H1 (cell line): ENCODE measurements around the gene SLC25A4. TPM values are rescaled to one million over a fixed set of nuclear protein-coding genes. Genes with fewer than 3 reads are reported as not detected.

Source experiments
- CTCF ChIA-PET: fragments of 300-600 bp; sonication (Branson Sonifier 250); formaldehyde crosslinking; loops from one replicate; lab custom pipeline; 2021; ENCODE audit not compliant: partially characterized antibody; lab: Charles Lee
- POLR2A ChIA-PET: fragments of 300-600 bp; sonication (Branson Sonifier 250); formaldehyde crosslinking; loops from one replicate; lab custom pipeline; 2021; ENCODE audit warnings: inconsistent platforms; ENCODE audit not compliant: partially characterized antibody; lab: Charles Lee
- DNase-seq, 2 experiments: peaks; one replicate each; pipeline versions ENCODE4 v3.0.0 to v3.0.0-alpha.2; 2010 to 2022; ENCODE audit warnings: low spot score in 2 of 2, low read depth in 1 of 2, mixed read lengths in 1 of 2
- FAIRE-seq: peaks from 2 replicates; lab custom pipeline; 2011; peaks lifted over from hg19 to GRCh38; lab: Jason Lieb, UNC
- H2AFZ ChIP-seq: 2 replicates; pipeline ENCODE4 v1.8.1; 2012; ENCODE audit warnings: low read length, inconsistent platforms
- H2AK5ac ChIP-seq: 2 replicates; pipeline ENCODE4 v1.6.1; 2013; ENCODE audit warnings: low read depth, low read length
- H2BK120ac ChIP-seq: replicated peaks from 2 replicates; pipeline ENCODE3; 2013; ENCODE audit warnings: low read depth, low read length, inconsistent platforms
- H2BK12ac ChIP-seq: 2 replicates; pipeline ENCODE4 v1.6.1; 2013; ENCODE audit warnings: low read depth, low read length
- H2BK15ac ChIP-seq: 2 replicates; pipeline ENCODE4 v1.6.1; 2013; ENCODE audit warnings: low read length
- H2BK20ac ChIP-seq: 2 replicates; pipeline ENCODE4 v1.6.1; 2013; ENCODE audit warnings: low read length
- H2BK5ac ChIP-seq: 2 replicates; pipeline ENCODE4 v1.6.1; 2013; ENCODE audit warnings: low read depth, low read length
- H3K14ac ChIP-seq: 2 replicates; pipeline ENCODE4 v1.6.1; 2013; ENCODE audit warnings: inconsistent platforms; ENCODE audit not compliant: insufficient read length
- H3K18ac ChIP-seq: 2 replicates; pipeline ENCODE4 v1.6.1; 2013; ENCODE audit warnings: low read length; ENCODE audit errors: extremely low read depth
- H3K23ac ChIP-seq: 2 replicates; pipeline ENCODE4 v1.6.1; 2013; ENCODE audit warnings: inconsistent platforms; ENCODE audit not compliant: insufficient read length
- H3K23me2 ChIP-seq: 2 replicates; pipeline ENCODE4 v1.6.1; 2013; ENCODE audit warnings: low read depth, low read length
- H3K27ac ChIP-seq: 2 replicates; pipeline ENCODE4 v1.6.1; 2011; ENCODE audit warnings: low read depth, low read length, inconsistent platforms
- H3K27me3 ChIP-seq, 4 experiments: replicated peaks in 1 of 4; 1 replicate in 1 of 4; 2 replicates in 3 of 4; pipeline versions ENCODE4 v1.6.1 to v1.8.1; 2011 to 2013; ENCODE audit warnings: low read length in 3 of 4, mild to moderate bottlenecking in 3 of 4, inconsistent platforms in 2 of 4, mixed read lengths in 2 of 4, moderate library complexity in 1 of 4; ENCODE audit not compliant: control insufficient read depth in 3 of 4, insufficient read depth in 3 of 4; ENCODE audit errors: extremely low read depth in 1 of 4
- H3K36me3 ChIP-seq, 4 experiments: 2 replicates each; pipeline versions ENCODE4 v1.6.1 to v1.8.1; 2011 to 2013; ENCODE audit warnings: mild to moderate bottlenecking in 4 of 4, low read length in 3 of 4, moderate library complexity in 2 of 4, control low read depth in 1 of 4, inconsistent platforms in 1 of 4; ENCODE audit not compliant: insufficient read depth in 4 of 4, control insufficient read depth in 2 of 4
- H3K4ac ChIP-seq: replicated peaks from 2 replicates; pipeline ENCODE3; 2013; ENCODE audit warnings: low read length, low read depth, mixed read lengths, inconsistent platforms; ENCODE audit not compliant: insufficient read length
- H3K4me1 ChIP-seq, 4 experiments: replicated peaks in 1 of 4; 1 replicate in 1 of 4; 2 replicates in 3 of 4; pipeline versions ENCODE4 v1.6.1 to v1.8.1; 2011 to 2013; ENCODE audit warnings: low read length in 3 of 4, inconsistent platforms in 2 of 4, mixed read lengths in 1 of 4; ENCODE audit not compliant: insufficient read depth in 4 of 4, control insufficient read depth in 3 of 4
- H3K4me2 ChIP-seq, 2 experiments: 2 replicates each; pipeline versions ENCODE4 v1.6.1 to v1.8.1; 2011 to 2013; ENCODE audit warnings: low read depth in 2 of 2, low read length in 2 of 2, control low read depth in 1 of 2, inconsistent platforms in 1 of 2, mild to moderate bottlenecking in 1 of 2; ENCODE audit not compliant: insufficient read depth in 1 of 2
- H3K4me3 ChIP-seq, 4 experiments: fragments of 200-600, 300-600 bp in 1 of 4; sonication (generic), shearing (Covaris generic), sonication (Bioruptor Twin) in 1 of 4; 2 replicates each; pipeline versions ENCODE4 v1.5.1 to v1.8.1; 2011 to 2016; ENCODE audit warnings: low read length in 4 of 4, low read depth in 3 of 4, control low read depth in 2 of 4, inconsistent platforms in 2 of 4, mild to moderate bottlenecking in 2 of 4, mixed read lengths in 1 of 4, moderate library complexity in 1 of 4; ENCODE audit not compliant: insufficient read depth in 2 of 4; ENCODE audit errors: extremely low read depth in 1 of 4
- H3K56ac ChIP-seq: replicated peaks from 2 replicates; pipeline ENCODE3; 2013; ENCODE audit warnings: low read depth, mild to moderate bottlenecking, mixed read lengths, low read length, inconsistent platforms; ENCODE audit not compliant: insufficient read length
- H3K79me1 ChIP-seq: 2 replicates; pipeline ENCODE4 v1.6.1; 2013; ENCODE audit warnings: low read depth, low read length, control low read depth
- H3K79me2 ChIP-seq, 2 experiments: 2 replicates each; pipeline versions ENCODE4 v1.6.1 to v1.8.1; 2012 to 2013; ENCODE audit warnings: low read length in 2 of 2, mild to moderate bottlenecking in 2 of 2, inconsistent platforms in 1 of 2; ENCODE audit not compliant: insufficient read depth in 2 of 2, control insufficient read depth in 1 of 2
- H3K9ac ChIP-seq, 4 experiments: replicated peaks in 1 of 4; 1 replicate in 1 of 4; 2 replicates in 3 of 4; pipeline versions ENCODE4 v1.6.1 to v1.8.1; 2011 to 2013; ENCODE audit warnings: low read depth in 3 of 4, low read length in 3 of 4, control low read depth in 2 of 4, mild to moderate bottlenecking in 2 of 4, moderate library complexity in 2 of 4, inconsistent platforms in 1 of 4; ENCODE audit errors: extremely low read depth in 1 of 4
- H3K9me3 ChIP-seq, 2 experiments: 2 replicates each; pipeline versions ENCODE4 v1.6.1 to v1.8.1; 2012 to 2013; ENCODE audit warnings: mild to moderate bottlenecking in 2 of 2, moderate library complexity in 2 of 2, control low read depth in 1 of 2, inconsistent platforms in 1 of 2, low read depth in 1 of 2, low read length in 1 of 2, mixed read lengths in 1 of 2; ENCODE audit not compliant: insufficient read depth in 2 of 2
- H4K20me1 ChIP-seq, 2 experiments: replicated peaks in 1 of 2; 2 replicates each; pipeline versions ENCODE3 to v1.8.1; 2011 to 2013; ENCODE audit warnings: inconsistent platforms in 2 of 2, low read length in 2 of 2, mild to moderate bottlenecking in 1 of 2; ENCODE audit not compliant: insufficient read depth in 2 of 2, control insufficient read depth in 1 of 2
- H4K5ac ChIP-seq: 2 replicates; pipeline ENCODE4 v1.6.1; 2013; ENCODE audit warnings: low read length, low read depth, mixed read lengths, inconsistent platforms; ENCODE audit not compliant: insufficient read length
- H4K8ac ChIP-seq: 2 replicates; pipeline ENCODE4 v1.8.0; 2013; ENCODE audit warnings: mild to moderate bottlenecking, moderate library complexity, low read length, inconsistent platforms; ENCODE audit not compliant: insufficient read depth; ENCODE audit errors: extremely low read depth
- H4K91ac ChIP-seq: replicated peaks from 2 replicates; pipeline ENCODE3; 2013; ENCODE audit warnings: low read length, mixed read lengths, inconsistent platforms; ENCODE audit not compliant: insufficient read length
- BCL11A ChIP-seq, 2 experiments: IDR thresholded peaks; one replicate each; pipeline ENCODE4 v1.6.1; 2011; ENCODE audit warnings: low read depth in 2 of 2, low read length in 2 of 2, mild to moderate bottlenecking in 2 of 2
- GTF2F1 ChIP-seq: IDR thresholded peaks from 2 replicates; pipeline ENCODE4 v1.6.1; 2012; ENCODE audit warnings: low read depth, low read length, improper control_type of control experiment, borderline replicate concordance
- KDM1A ChIP-seq: fragments of 200-600, 300-600 bp; sonication (generic); IDR thresholded peaks from 2 replicates; pipeline ENCODE4 v1.7.1; 2016; ENCODE audit warnings: mild to moderate bottlenecking, low read length, borderline replicate concordance
- MAFK ChIP-seq: IDR thresholded peaks from 2 replicates; pipeline ENCODE4 v1.6.1; 2012; ENCODE audit warnings: low read depth, mild to moderate bottlenecking, improper control_type of control experiment, low read length
- POLR2A ChIP-seq, 2 experiments: IDR thresholded peaks; 1 replicate in 1 of 2; 2 replicates in 1 of 2; pipeline ENCODE4 v1.6.1; 2011; ENCODE audit warnings: low read depth in 2 of 2, low read length in 2 of 2, mild to moderate bottlenecking in 2 of 2; ENCODE audit errors: control extremely low read depth in 1 of 2
- WGBS, 2 experiments: shearing (Covaris generic) in 1 of 2; methylation state at CpG; one replicate each; pipeline versions ENCODE4 v1.1.6 to v1.1.7; 2013 to 2015; ENCODE audit warnings: low lambda C conversion rate in 2 of 2, mixed read lengths in 2 of 2, inconsistent platforms in 1 of 2, low coverage in 1 of 2, missing lambda C conversion rate in 1 of 2; ENCODE audit not compliant: insufficient replicate concordance in 2 of 2, insufficient coverage in 1 of 2, insufficient read length in 1 of 2; ENCODE audit errors: extremely low coverage in 1 of 2, missing lambda C conversion rate in 1 of 2; 5-methylcytosine and 5-hydroxymethylcytosine counted together
- polyA plus RNA-seq, 7 experiments: library from polyadenylated mRNA; depleted of rRNA in 3 of 7; stranded (reverse) in 5 of 7; unstranded in 2 of 7; fragments of >200 nt in 5 of 7; fragments of 200-250 nt in 2 of 7; gene quantifications; 1 replicate in 5 of 7; 2 replicates in 1 of 7; 4 replicates in 1 of 7; pipeline versions ENCODE4 v1.2.1 to v1.2.3, GENCODE V29; 2011 to 2013; ENCODE audit warnings: missing spikeins in 2 of 7, mixed read lengths in 2 of 7
- total RNA-seq: library from RNA; stranded (reverse); fragmentation: NEBNext Ultra II Directional; extraction: Animal tissue kit (Norgen Biotek cat#: 25700); gene quantifications from 2 replicates; pipeline ENCODE4 v1.2.1, GENCODE V29; 2021

SLC25A4 gene
- total and polyA plus RNA-seq, 2 of the 8 experiments (the other 6 are each of a cell fraction or from before 2014, with no cell fraction given), result 41.3 to 42.0 TPM

- Histone ChIP-seq H3K4me2 (no peak overlapping the region; a peak in 1 of 4 replicates), H3K27me3 (no peaks in the 10 kb centered on the region), H3K9me3 (no peaks in the 10 kb centered on the region), H2AFZ (no peak overlapping the region), H3K36me3 (no peaks in the 10 kb centered on the region), H3K27ac (peak overlapping the region; percentile 37; the same call in 1 of the 2 replicates), H2BK5ac (peak overlapping the region; percentile 98), H2AK5ac (peak overlapping the region; percentile 84; the same call in 1 of the 2 replicates), H4K91ac (peak overlapping the region; percentile 59), H4K20me1 (no peaks in the 10 kb centered on the region), H2BK12ac (peak overlapping the region; percentile 82; the same call in 1 of the 2 replicates), H2BK20ac (peak overlapping the region; percentile 99), H3K4me1 (peaks cover 6 to 26% (median 13%) of the 10 kb centered on the region in 4 experiments), H3K79me1 (no peaks in the 10 kb centered on the region), H3K4ac (peak overlapping the region; percentile 16), H3K56ac (no peak overlapping the region), H3K4me3 (peak overlapping the region in 1 of 4 experiments; percentile 28; a peak in 1 of 8 replicates), H3K23me2 (no peaks in the 10 kb centered on the region; the same call in 1 of the 2 replicates), H3K23ac (no peak overlapping the region), H3K9ac (no peak overlapping the region; a peak in 1 of 7 replicates), H2BK120ac (peak overlapping the region; percentile 26), H3K79me2 (no peaks in the 10 kb centered on the region), H2BK15ac (peak overlapping the region; percentile 3; the same call in 1 of the 2 replicates), H3K18ac (peak overlapping the region; percentile 86), H3K14ac (no peak overlapping the region), H4K5ac (peak overlapping the region; percentile 63), H4K8ac (no peak overlapping the region)
- WGBS, 2 experiments, result 81% methylated on average over 4 of the region's 4 CpGs; no CpG with 5 or more reads in 1 of the 2 experiments
- POLR2A ChIA-PET, result interaction anchor here (0.9 to 2.6 kb wide), 8 partner anchors 9 to 90 kb away, joined by 3 to 11 read pairs (median 5); partner anchors contain the start of genes HELT and SLC25A4
- CTCF ChIA-PET, result interaction anchor here (1.2 to 3.3 kb wide), 6 partner anchors 9 to 104 kb away, joined by 3 to 13 read pairs (median 6); no protein-coding TSS in a partner anchor
- TF ChIP-seq MAFK (no peak), BCL11A (IDR thresholded peaks at IDR 0.05; ENCODE audit: low read depth in 2 of 2, low read length in 2 of 2) (no peak), KDM1A (no peak), POLR2A (IDR thresholded peaks at IDR 0.05; ENCODE audit: control extremely low read depth in 1 of 2, low read depth in 2 of 2, low read length in 2 of 2) (no peak), GTF2F1 (no peak)
- no peak for FAIRE-seq
- no peak for DNase-seq
Observed at GRCh38 chr4:185108669-185109068, 34.4 kb upstream of the SLC25A4 start.
